Sigmoid colon (tissue), 7 donors: ENCODE results near the gene KYNU. TPM values are rescaled to one million over a fixed set of nuclear protein-coding genes. Genes with fewer than 3 reads are reported as not detected.

Source experiments
- DNase-seq: peaks from one replicate; pipeline ENCODE4 v3.0.0-alpha.2; 2019
- H3K27ac ChIP-seq, 4 donors: fragments of 200-600 bp; sonication (generic); one replicate each; pipeline ENCODE4 v1.5.1; 2016 to 2019; ENCODE audit warnings: mild to moderate bottlenecking in 1 of 4
- H3K27me3 ChIP-seq, 3 donors: fragments of 200-600 bp; sonication (generic); one replicate each; pipeline ENCODE4 v1.5.1; 2019; ENCODE audit warnings: mild to moderate bottlenecking in 1 of 3
- H3K36me3 ChIP-seq, 4 donors: fragments of 200-600 bp; sonication (generic); one replicate each; pipeline ENCODE4 v1.5.1; 2016 to 2019
- H3K4me1 ChIP-seq, 4 donors: fragments of 200-600 bp; sonication (generic); one replicate each; pipeline ENCODE4 v1.5.1; 2017 to 2019
- H3K4me3 ChIP-seq, 4 donors: fragments of 200-600 bp; sonication (generic); one replicate each; pipeline ENCODE4 v1.5.1; 2017 to 2019; ENCODE audit warnings: mild to moderate bottlenecking in 2 of 4, moderate library complexity in 1 of 4
- H3K9me3 ChIP-seq, 4 donors: fragments of 200-600 bp in 3 of 4; sonication (generic) in 3 of 4; one replicate each; pipeline versions ENCODE4 v1.5.1 to v1.6.1; 2013 to 2019
- EP300 ChIP-seq, 4 donors: sonication (generic); formaldehyde crosslinking; IDR thresholded peaks; one replicate each; pipeline ENCODE4 v1.6.1; 2017; ENCODE audit warnings: antibody characterized with exemption in 4 of 4
- POLR2A ChIP-seq, 2 donors: fragments of 450-650 bp; IDR thresholded peaks; one replicate each; pipeline ENCODE4 v1.6.1; 2016; ENCODE audit warnings: antibody characterized with exemption in 2 of 2, mild to moderate bottlenecking in 2 of 2, moderate library complexity in 2 of 2
- POLR2AphosphoS5 ChIP-seq, 4 donors: sonication (generic); formaldehyde crosslinking; IDR thresholded peaks; one replicate each; pipeline ENCODE4 v1.6.1; 2017; ENCODE audit warnings: antibody characterized with exemption in 4 of 4
- WGBS, 2 donors: extraction: QIAGEN DNeasy Blood & Tissue Kit; methylation state at CpG; one replicate each; pipeline ENCODE4 v1.1.7; 2013; 5-methylcytosine and 5-hydroxymethylcytosine counted together
- intact Hi-C: fragments of 100-400 bp; cut with DNase I; formaldehyde crosslinking; loops from one replicate; pipeline ENCODE4 v1.15.1; 2023
- polyA plus RNA-seq, 3 donors: library from polyadenylated mRNA; stranded (reverse); fragments of 200-250 nt; gene quantifications; one replicate each; pipeline ENCODE4 v1.2.3, GENCODE V29; 2013
- total RNA-seq, 4 donors: library from RNA; depleted of rRNA; stranded (reverse); fragments of >200 nt; gene quantifications; one replicate each; pipeline ENCODE4 v1.1.0, GENCODE V29; 2016
- TF ChIP-seq, protein P1 (sequence below), 4 experiments: fragments of 450-650 bp in 3 of 4; fragments of 200-600 bp in 1 of 4; IDR thresholded peaks; one replicate each; pipeline ENCODE4 v1.5.1; 2016 to 2019; ENCODE audit warnings: antibody characterized with exemption in 4 of 4, mild to moderate bottlenecking in 3 of 4, moderate library complexity in 2 of 4
- donor health status: healthy with polysubstance abuse.
- donor health status: Bipolar disorder and iron deficiency.
- donor health status: healthy.

KYNU gene
- total and polyA plus RNA-seq, 7 donors = 1.1 to 4.6 (median 2.2) TPM

- intact Hi-C loops = no loop called here
- 61 to 84% methylated on average over 2 of the region's 2 CpGs for WGBS, 2 donors
- H3K27me3 ChIP-seq = no peaks in the 10 kb centered on the region
- TF ChIP-seq, protein P1, sequence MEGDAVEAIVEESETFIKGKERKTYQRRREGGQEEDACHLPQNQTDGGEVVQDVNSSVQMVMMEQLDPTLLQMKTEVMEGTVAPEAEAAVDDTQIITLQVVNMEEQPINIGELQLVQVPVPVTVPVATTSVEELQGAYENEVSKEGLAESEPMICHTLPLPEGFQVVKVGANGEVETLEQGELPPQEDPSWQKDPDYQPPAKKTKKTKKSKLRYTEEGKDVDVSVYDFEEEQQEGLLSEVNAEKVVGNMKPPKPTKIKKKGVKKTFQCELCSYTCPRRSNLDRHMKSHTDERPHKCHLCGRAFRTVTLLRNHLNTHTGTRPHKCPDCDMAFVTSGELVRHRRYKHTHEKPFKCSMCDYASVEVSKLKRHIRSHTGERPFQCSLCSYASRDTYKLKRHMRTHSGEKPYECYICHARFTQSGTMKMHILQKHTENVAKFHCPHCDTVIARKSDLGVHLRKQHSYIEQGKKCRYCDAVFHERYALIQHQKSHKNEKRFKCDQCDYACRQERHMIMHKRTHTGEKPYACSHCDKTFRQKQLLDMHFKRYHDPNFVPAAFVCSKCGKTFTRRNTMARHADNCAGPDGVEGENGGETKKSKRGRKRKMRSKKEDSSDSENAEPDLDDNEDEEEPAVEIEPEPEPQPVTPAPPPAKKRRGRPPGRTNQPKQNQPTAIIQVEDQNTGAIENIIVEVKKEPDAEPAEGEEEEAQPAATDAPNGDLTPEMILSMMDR (IDR thresholded peaks at IDR 0.05) = no peak
- no peak for TF ChIP-seq POLR2AphosphoS5 (IDR thresholded peaks at IDR 0.05)
- TF ChIP-seq EP300 (IDR thresholded peaks at IDR 0.05) = no peak
- TF ChIP-seq POLR2A (IDR thresholded peaks at IDR 0.05) = no peak
- H3K4me3 ChIP-seq = no peak overlapping the region
- no peak for DNase-seq
- H3K36me3 ChIP-seq = no peaks in the 10 kb centered on the region
- no peaks in the 10 kb centered on the region for H3K9me3 ChIP-seq
- no peaks in the 10 kb centered on the region for H3K4me1 ChIP-seq
- no peak overlapping the region for H3K27ac ChIP-seq
Observed at GRCh38 chr2:142843731-142844130, 33.7 kb upstream of the KYNU start.

- Histone ChIP-seq H3K4me1 (no peaks in the 10 kb centered on the region), H3K36me3 (no peaks in the 10 kb centered on the region), H3K4me3 (no peak overlapping the region), H3K9me3 (no peaks in the 10 kb centered on the region), H3K27me3 (no peaks in the 10 kb centered on the region), H3K27ac (no peak overlapping the region)
- 86 to 87% methylated on average over 2 of the region's 2 CpGs for WGBS, 2 donors
- no peak for TF ChIP-seq POLR2AphosphoS5 (IDR thresholded peaks at IDR 0.05)
- no peak for TF ChIP-seq POLR2A (IDR thresholded peaks at IDR 0.05)
- TF ChIP-seq, protein P1 (IDR thresholded peaks at IDR 0.05) = no peak
- no peak for TF ChIP-seq EP300 (IDR thresholded peaks at IDR 0.05)
- intact Hi-C loops = no loop called here
- DNase-seq = no peak
Observed at GRCh38 chr2:142848023-142848606, 29.3 kb upstream of the KYNU start.

GRCh38 chr2:142849820-142850219, 27.6 kb upstream of the KYNU start:
- Histone ChIP-seq H3K4me1 (no peaks in the 10 kb centered on the region), H3K36me3 (no peaks in the 10 kb centered on the region), H3K27ac (no peak overlapping the region), H3K27me3 (no peaks in the 10 kb centered on the region), H3K9me3 (no peaks in the 10 kb centered on the region), H3K4me3 (no peak overlapping the region)
- intact Hi-C loops = no loop called here
- no peak for TF ChIP-seq POLR2AphosphoS5 (IDR thresholded peaks at IDR 0.05)
- TF ChIP-seq, protein P1 (IDR thresholded peaks at IDR 0.05) = no peak
- no peak for TF ChIP-seq EP300 (IDR thresholded peaks at IDR 0.05)
- no peak for TF ChIP-seq POLR2A (IDR thresholded peaks at IDR 0.05)
- 59 to 71% methylated on average over 3 of the region's 3 CpGs for WGBS, 2 donors
- DNase-seq = no peak

- no peak overlapping the region for H3K4me3 ChIP-seq
- DNase-seq = no peak
- no peaks in the 10 kb centered on the region for H3K9me3 ChIP-seq
- no peaks in the 10 kb centered on the region for H3K27me3 ChIP-seq
- TF ChIP-seq, protein P1 (IDR thresholded peaks at IDR 0.05) = no peak
- TF ChIP-seq EP300 (IDR thresholded peaks at IDR 0.05) (no peak), POLR2A (IDR thresholded peaks at IDR 0.05) (no peak), POLR2AphosphoS5 (IDR thresholded peaks at IDR 0.05) (no peak)
- no peaks in the 10 kb centered on the region for H3K36me3 ChIP-seq
- H3K4me1 ChIP-seq = no peaks in the 10 kb centered on the region
- WGBS, 2 donors = 74 to 83% methylated on average over 6 of the region's 6 CpGs
- H3K27ac ChIP-seq = no peak overlapping the region
- intact Hi-C loops = no loop called here
Observed at GRCh38 chr2:142853912-142854311, 23.6 kb upstream of the KYNU start.
